ENCODE data around the gene FNDC3B.

Gene FNDC3B

DNA sequence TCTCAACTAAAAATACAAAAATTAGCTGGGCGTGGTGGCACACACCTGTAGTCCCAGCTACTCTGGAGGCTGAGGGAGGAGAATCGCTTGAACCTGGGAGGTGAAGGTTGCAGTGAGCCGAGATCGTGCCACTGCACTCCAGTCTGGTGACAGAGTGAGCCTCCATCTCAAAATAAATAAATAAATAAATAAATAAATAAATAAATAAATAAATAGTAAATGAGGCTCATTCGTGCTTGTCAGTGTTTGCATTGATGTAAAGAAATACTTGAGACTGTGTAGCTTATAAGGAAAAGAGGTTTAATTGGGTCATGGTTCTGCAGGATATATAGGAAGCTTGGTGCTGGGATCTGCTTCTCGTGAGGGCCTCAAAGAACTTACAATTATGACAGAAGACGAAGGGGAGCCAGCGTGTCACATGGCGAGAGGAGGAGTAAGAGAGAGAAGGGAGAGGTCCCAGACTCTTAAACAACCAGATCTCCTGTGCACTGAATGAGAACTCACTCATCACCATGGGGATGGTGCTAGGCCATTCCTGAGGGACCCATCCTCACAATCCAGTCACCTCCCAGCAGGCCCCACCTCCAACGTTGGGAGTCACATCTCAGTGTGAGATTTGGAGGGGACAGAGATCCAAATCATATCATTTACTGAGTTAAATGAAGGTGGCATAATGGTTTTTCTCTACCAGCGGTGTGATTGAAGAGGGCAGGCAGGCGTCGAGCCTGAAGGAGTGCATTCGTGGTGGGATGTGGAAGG lies 104.5 kb downstream of the FNDC3B start (continued):
- no peak for TF ChIP-seq KLF8 (tag by site-specific recombination; IDR thresholded peaks at IDR 0.05)
- TF ChIP-seq SETDB1 (IDR thresholded peaks at IDR 0.05; ENCODE audit: insufficient read length, low read length): no peak
- TF ChIP-seq ZNF140 (tag by site-specific recombination; IDR thresholded peaks at IDR 0.05): peak; percentile 94
- TF ChIP-seq ZNF214 (tag by site-specific recombination; IDR thresholded peaks at IDR 0.05; ENCODE audit: borderline replicate concordance): no peak; the same call in 1 of the 2 replicates
- TF ChIP-seq, protein P1, sequence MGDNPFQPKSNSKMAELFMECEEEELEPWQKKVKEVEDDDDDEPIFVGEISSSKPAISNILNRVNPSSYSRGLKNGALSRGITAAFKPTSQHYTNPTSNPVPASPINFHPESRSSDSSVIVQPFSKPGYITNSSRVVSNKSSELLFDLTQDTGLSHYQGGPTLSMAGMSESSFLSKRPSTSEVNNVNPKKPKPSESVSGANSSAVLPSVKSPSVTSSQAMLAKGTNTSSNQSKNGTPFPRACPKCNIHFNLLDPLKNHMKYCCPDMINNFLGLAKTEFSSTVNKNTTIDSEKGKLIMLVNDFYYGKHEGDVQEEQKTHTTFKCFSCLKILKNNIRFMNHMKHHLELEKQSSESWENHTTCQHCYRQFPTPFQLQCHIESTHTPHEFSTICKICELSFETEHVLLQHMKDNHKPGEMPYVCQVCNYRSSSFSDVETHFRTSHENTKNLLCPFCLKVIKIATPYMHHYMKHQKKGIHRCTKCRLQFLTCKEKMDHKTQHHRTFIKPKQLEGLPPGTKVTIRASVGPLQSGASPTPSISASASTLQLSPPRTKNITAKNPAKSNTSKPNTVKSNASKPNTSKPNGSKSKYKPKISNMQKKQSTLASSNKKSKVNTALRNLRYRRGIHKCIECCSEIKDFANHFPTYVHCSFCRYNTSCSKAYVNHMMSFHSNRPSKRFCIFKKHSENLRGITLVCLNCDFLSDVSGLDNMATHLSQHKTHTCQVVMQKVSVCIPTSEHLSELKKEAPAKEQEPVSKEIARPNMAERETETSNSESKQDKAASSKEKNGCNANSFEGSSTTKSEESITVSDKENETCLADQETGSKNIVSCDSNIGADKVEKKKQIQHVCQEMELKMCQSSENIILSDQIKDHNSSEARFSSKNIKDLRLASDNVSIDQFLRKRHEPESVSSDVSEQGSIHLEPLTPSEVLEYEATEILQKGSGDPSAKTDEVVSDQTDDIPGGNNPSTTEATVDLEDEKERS (tag by site-specific recombination; IDR thresholded peaks at IDR 0.05): no peak
- TF ChIP-seq ZFP37 (tag by site-specific recombination; IDR thresholded peaks at IDR 0.05): peak; percentile 88
- no peak for TF ChIP-seq ZFP69B (tag by site-specific recombination; IDR thresholded peaks at IDR 0.05)
- TF ChIP-seq ZBTB48 (tag by site-specific recombination; IDR thresholded peaks at IDR 0.05): no peak
- no peak for TF ChIP-seq ZNF830 (tag by site-specific recombination; IDR thresholded peaks at IDR 0.05; ENCODE audit: low read depth)
- no peak for TF ChIP-seq ZNF76 (tag by site-specific recombination; IDR thresholded peaks at IDR 0.05; ENCODE audit: borderline replicate concordance, low read depth)
- no peak for TF ChIP-seq ZNF544 (tag by site-specific recombination; IDR thresholded peaks at IDR 0.05)
- no peak for TF ChIP-seq ZNF610 (tag by site-specific recombination; IDR thresholded peaks at IDR 0.05; ENCODE audit: borderline replicate concordance)
- TF ChIP-seq GLIS1 (tag by site-specific recombination; IDR thresholded peaks at IDR 0.05): no peak
- peak; percentile 95 for TF ChIP-seq ZNF514 (tag by site-specific recombination; IDR thresholded peaks at IDR 0.05)
- TF ChIP-seq, protein P2, sequence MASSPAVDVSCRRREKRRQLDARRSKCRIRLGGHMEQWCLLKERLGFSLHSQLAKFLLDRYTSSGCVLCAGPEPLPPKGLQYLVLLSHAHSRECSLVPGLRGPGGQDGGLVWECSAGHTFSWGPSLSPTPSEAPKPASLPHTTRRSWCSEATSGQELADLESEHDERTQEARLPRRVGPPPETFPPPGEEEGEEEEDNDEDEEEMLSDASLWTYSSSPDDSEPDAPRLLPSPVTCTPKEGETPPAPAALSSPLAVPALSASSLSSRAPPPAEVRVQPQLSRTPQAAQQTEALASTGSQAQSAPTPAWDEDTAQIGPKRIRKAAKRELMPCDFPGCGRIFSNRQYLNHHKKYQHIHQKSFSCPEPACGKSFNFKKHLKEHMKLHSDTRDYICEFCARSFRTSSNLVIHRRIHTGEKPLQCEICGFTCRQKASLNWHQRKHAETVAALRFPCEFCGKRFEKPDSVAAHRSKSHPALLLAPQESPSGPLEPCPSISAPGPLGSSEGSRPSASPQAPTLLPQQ (tag by site-specific recombination; IDR thresholded peaks at IDR 0.05): no peak
- TF ChIP-seq ZNF391 (tag by site-specific recombination; IDR thresholded peaks at IDR 0.05; ENCODE audit: borderline replicate concordance, low read depth): no peak
- TF ChIP-seq ZNF600 (tag by site-specific recombination; IDR thresholded peaks at IDR 0.05): no peak
- TF ChIP-seq ZNF169 (tag by site-specific recombination; IDR thresholded peaks at IDR 0.05): no peak
- no peak for TF ChIP-seq ZNF132 (tag by site-specific recombination; IDR thresholded peaks at IDR 0.05; ENCODE audit: borderline replicate concordance)
- TF ChIP-seq ZNF549 (tag by site-specific recombination; IDR thresholded peaks at IDR 0.05): no peak
- no peak for TF ChIP-seq GLIS2 (tag by site-specific recombination; IDR thresholded peaks at IDR 0.05)
- TF ChIP-seq ZNF501 (tag by site-specific recombination; IDR thresholded peaks at IDR 0.05): peak; percentile 75
- TF ChIP-seq, protein P3, sequence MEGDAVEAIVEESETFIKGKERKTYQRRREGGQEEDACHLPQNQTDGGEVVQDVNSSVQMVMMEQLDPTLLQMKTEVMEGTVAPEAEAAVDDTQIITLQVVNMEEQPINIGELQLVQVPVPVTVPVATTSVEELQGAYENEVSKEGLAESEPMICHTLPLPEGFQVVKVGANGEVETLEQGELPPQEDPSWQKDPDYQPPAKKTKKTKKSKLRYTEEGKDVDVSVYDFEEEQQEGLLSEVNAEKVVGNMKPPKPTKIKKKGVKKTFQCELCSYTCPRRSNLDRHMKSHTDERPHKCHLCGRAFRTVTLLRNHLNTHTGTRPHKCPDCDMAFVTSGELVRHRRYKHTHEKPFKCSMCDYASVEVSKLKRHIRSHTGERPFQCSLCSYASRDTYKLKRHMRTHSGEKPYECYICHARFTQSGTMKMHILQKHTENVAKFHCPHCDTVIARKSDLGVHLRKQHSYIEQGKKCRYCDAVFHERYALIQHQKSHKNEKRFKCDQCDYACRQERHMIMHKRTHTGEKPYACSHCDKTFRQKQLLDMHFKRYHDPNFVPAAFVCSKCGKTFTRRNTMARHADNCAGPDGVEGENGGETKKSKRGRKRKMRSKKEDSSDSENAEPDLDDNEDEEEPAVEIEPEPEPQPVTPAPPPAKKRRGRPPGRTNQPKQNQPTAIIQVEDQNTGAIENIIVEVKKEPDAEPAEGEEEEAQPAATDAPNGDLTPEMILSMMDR (tag by site-specific recombination; IDR thresholded peaks at IDR 0.05): no peak
- TF ChIP-seq, protein P4, sequence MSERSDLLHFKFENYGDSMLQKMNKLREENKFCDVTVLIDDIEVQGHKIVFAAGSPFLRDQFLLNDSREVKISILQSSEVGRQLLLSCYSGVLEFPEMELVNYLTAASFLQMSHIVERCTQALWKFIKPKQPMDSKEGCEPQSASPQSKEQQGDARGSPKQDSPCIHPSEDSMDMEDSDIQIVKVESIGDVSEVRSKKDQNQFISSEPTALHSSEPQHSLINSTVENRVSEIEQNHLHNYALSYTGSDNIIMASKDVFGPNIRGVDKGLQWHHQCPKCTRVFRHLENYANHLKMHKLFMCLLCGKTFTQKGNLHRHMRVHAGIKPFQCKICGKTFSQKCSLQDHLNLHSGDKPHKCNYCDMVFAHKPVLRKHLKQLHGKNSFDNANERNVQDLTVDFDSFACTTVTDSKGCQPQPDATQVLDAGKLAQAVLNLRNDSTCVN (tag by site-specific recombination; optimal IDR thresholded peaks at IDR 0.05): no peak
- TF ChIP-seq, protein P5, sequence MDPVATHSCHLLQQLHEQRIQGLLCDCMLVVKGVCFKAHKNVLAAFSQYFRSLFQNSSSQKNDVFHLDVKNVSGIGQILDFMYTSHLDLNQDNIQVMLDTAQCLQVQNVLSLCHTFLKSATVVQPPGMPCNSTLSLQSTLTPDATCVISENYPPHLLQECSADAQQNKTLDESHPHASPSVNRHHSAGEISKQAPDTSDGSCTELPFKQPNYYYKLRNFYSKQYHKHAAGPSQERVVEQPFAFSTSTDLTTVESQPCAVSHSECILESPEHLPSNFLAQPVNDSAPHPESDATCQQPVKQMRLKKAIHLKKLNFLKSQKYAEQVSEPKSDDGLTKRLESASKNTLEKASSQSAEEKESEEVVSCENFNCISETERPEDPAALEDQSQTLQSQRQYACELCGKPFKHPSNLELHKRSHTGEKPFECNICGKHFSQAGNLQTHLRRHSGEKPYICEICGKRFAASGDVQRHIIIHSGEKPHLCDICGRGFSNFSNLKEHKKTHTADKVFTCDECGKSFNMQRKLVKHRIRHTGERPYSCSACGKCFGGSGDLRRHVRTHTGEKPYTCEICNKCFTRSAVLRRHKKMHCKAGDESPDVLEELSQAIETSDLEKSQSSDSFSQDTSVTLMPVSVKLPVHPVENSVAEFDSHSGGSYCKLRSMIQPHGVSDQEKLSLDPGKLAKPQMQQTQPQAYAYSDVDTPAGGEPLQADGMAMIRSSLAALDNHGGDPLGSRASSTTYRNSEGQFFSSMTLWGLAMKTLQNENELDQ (tag by site-specific recombination; IDR thresholded peaks at IDR 0.05; ENCODE audit: low read depth): no peak
- peak; percentile 77 for TF ChIP-seq ZNF623 (tag by site-specific recombination; IDR thresholded peaks at IDR 0.05)
- TF ChIP-seq ZEB2 (tag by site-specific recombination; IDR thresholded peaks at IDR 0.05): no peak
- TF ChIP-seq ZNF843 (tag by site-specific recombination; IDR thresholded peaks at IDR 0.05): no peak
- TF ChIP-seq ZNF558 (tag by site-specific recombination; IDR thresholded peaks at IDR 0.05): peak; percentile 89
- 0 out of 2 replicates have a peak, but pooled peaks have one; percentile 72 for TF ChIP-seq ZNF530 (tag by site-specific recombination; IDR thresholded peaks at IDR 0.05; ENCODE audit: low read depth)
- TF ChIP-seq ZNF221 (tag by site-specific recombination; IDR thresholded peaks at IDR 0.05; ENCODE audit: borderline replicate concordance): no peak
